Colon (tissue), 2 donors: ENCODE results near the gene PEX14.

Experiments used
- FAIRE-seq: peaks from 2 replicates; lab custom pipeline; 2012; peaks lifted over from hg19 to GRCh38; lab: Jason Lieb, UNC
- donor health status: control.
- donor health status: control.

Gene PEX14

GRCh38 chr1:10620776-10621175, 146.0 kb downstream of the PEX14 start:
- FAIRE-seq = no peak

GRCh38 chr1:10621906-10622305, 147.2 kb downstream of the PEX14 start:
- no peak for FAIRE-seq

- FAIRE-seq = no peak
Measured at GRCh38 chr1:10622910-10623685, 148.3 kb downstream of the PEX14 start.

GRCh38 chr1:10623686-10624145, 149.0 kb downstream of the PEX14 start:
- FAIRE-seq = no peak

- no peak for FAIRE-seq
Measured at GRCh38 chr1:10624256-10625050, 149.7 kb downstream of the PEX14 start.

GRCh38 chr1:10625076-10625475, 150.3 kb downstream of the PEX14 start:
- no peak for FAIRE-seq

GRCh38 chr1:10625554-10625953, 150.8 kb downstream of the PEX14 start:
- FAIRE-seq = no peak

- FAIRE-seq = no peak
Measured at GRCh38 chr1:10626131-10626731, 151.5 kb downstream of the PEX14 start.

GRCh38 chr1:10626791-10627410, 152.2 kb downstream of the PEX14 start:
- FAIRE-seq = no peak

GRCh38 chr1:10628685-10629084, 153.9 kb downstream of the PEX14 start:
- FAIRE-seq = no peak

- no peak for FAIRE-seq
Measured at GRCh38 chr1:10629091-10629815, 154.5 kb downstream of the PEX14 start.

GRCh38 chr1:10629816-10630571, 155.2 kb downstream of the PEX14 start:
- no peak for FAIRE-seq

- no peak for FAIRE-seq
Measured at GRCh38 chr1:10630661-10631120, 155.9 kb downstream of the PEX14 start.

- no peak for FAIRE-seq
Measured at GRCh38 chr1:10631121-10631810, 156.5 kb downstream of the PEX14 start.

GRCh38 chr1:10631811-10632593, 157.3 kb downstream of the PEX14 start:
- no peak for FAIRE-seq

GRCh38 chr1:10632691-10633090, 157.9 kb downstream of the PEX14 start:
- no peak for FAIRE-seq

GRCh38 chr1:10633416-10633815, 158.7 kb downstream of the PEX14 start:
- no peak for FAIRE-seq

- FAIRE-seq = no peak
Measured at GRCh38 chr1:10634075-10634427, 159.3 kb downstream of the PEX14 start.

GRCh38 chr1:10634428-10635084, 159.8 kb downstream of the PEX14 start:
- no peak for FAIRE-seq
